ENCODE data around the gene ZNF581. TPM values are rescaled to one million over a fixed set of nuclear protein-coding genes. Genes with fewer than 3 reads are reported as not detected.

Gene ZNF581
- total RNA-seq, 1 donor from 2014 or later = 30.0 TPM

DNA sequence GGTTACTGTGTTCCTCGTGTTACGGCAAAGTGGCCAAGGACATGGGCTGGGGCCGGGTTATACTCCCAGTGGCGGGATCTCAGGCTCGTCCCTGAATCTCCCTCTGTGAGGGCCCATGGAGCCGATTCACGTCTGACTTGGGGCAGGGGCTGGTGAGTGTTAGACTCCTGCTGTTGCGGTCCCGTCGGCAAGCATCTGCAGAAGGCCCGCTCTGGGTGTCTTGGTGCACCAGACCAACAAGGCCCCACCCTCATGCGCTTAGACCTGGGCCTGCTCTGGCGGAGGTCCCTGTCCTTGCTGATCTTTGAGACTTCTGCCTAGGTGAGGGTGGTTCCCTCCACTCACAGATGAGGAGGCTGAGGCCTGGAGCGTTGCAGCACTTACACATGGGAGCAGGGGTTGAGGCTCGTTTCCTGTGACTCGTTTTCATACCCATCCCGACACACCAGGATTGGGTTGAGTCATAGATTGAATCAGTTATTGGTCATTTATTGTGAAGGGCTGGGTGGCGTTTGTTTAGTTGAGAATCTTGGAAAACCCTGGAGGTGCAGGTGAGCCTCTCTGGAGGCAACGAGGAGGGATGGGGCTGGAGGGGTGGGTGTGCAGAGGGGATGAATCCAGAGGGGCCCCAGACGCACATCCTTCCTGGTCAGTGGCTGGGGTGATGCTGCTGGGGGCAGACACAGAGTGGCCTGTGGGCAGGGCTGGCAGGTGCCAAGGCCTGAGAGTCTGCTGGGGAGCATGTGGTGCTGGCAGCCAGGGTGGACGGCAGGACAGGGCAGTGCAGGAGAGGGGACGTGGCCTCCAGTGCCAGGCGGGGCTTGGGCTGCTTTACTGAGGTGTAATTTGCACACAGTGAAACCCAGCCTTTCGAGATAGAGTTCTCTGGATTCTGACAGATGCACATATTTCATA lies 36.2 kb downstream of the ZNF581 start:
- peak overlapping the region; percentile 69 for H3K27ac Mint-ChIP-seq (ENCODE audit: unreplicated experiment)
- no peak overlapping the region for H2AFZ ChIP-seq (ENCODE audit: low read depth, low read length)
- TF ChIP-seq, protein P1, sequence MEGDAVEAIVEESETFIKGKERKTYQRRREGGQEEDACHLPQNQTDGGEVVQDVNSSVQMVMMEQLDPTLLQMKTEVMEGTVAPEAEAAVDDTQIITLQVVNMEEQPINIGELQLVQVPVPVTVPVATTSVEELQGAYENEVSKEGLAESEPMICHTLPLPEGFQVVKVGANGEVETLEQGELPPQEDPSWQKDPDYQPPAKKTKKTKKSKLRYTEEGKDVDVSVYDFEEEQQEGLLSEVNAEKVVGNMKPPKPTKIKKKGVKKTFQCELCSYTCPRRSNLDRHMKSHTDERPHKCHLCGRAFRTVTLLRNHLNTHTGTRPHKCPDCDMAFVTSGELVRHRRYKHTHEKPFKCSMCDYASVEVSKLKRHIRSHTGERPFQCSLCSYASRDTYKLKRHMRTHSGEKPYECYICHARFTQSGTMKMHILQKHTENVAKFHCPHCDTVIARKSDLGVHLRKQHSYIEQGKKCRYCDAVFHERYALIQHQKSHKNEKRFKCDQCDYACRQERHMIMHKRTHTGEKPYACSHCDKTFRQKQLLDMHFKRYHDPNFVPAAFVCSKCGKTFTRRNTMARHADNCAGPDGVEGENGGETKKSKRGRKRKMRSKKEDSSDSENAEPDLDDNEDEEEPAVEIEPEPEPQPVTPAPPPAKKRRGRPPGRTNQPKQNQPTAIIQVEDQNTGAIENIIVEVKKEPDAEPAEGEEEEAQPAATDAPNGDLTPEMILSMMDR (IDR thresholded peaks at IDR 0.05; ENCODE audit: insufficient read depth, low read depth, low read length) = no peak
- no peak for TF ChIP-seq EZH2 (IDR thresholded peaks at IDR 0.05; ENCODE audit: insufficient read depth, low read length)

DNA sequence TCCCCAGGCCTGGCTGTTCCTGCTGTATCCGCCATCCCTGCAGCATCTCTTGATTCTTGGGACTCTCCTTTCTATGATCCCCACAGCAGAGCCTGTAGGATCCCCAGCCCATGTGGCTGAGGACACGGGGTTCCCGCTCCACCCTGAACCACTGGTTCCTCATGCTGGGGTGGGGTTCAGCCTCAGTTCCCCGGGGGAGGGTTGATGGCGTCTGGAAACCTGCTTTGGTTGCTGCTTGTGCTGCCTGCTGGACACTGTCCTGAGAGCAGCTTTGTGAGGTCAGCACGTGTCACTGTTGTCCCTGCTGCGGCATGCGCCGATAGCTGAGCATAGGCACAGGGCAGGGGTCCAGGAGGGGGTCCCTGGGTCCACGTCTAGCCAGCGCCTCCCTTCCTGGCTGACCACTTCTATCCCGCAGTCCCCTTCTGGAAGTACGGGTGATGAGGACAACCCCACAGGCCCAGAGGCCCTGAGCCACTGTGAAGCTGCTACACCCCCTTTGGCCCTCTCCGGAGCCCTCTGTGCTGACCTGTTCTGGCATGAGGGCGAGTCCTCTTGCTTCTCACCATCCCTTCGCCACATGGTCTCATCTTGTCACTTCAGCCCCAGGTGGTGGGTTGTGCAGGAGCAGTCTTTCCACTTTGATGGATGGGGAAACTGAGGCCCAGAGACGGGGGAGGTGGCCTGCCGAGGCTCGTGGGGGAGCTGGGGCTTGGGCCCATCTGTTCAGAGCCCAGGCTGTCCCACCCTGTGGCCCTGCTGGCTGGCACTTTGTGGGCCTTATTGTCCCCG lies 37.1 kb downstream of the ZNF581 start:
- Histone ChIP-seq H3K27me3 (ENCODE audit: insufficient read depth, low read length) (no peaks in the 10 kb centered on the region), H3K4me2 (ENCODE audit: low read length) (no peak overlapping the region), H4K20me1 (ENCODE audit: insufficient read depth, low read length) (peaks cover 93% of the 10 kb centered on the region), H2AFZ (ENCODE audit: low read depth, low read length) (no peak overlapping the region), H3K36me3 (ENCODE audit: insufficient read depth, low read length) (peaks cover 4% of the 10 kb centered on the region), H3K9ac (ENCODE audit: low read length) (no peak overlapping the region), H3K4me1 (ENCODE audit: insufficient read depth, low read length) (peaks cover 26% of the 10 kb centered on the region), H3K4me3 (ENCODE audit: insufficient read depth, low read depth, low read length) (no peak overlapping the region), H3K79me2 (ENCODE audit: insufficient read depth, low read length) (peaks cover 95% of the 10 kb centered on the region), H3K9me3 (ENCODE audit: insufficient read depth, low read depth, low read length) (no peaks in the 10 kb centered on the region), H3K27ac (ENCODE audit: low read depth, low read length) (peak overlapping the region; percentile 6)
- FAIRE-seq = no peak
- peaks cover 19% of the 10 kb centered on the region for H3K36me3 Mint-ChIP-seq (ENCODE audit: low read depth, unreplicated experiment)
- H3K9me3 Mint-ChIP-seq (ENCODE audit: unreplicated experiment) = no peaks in the 10 kb centered on the region
- H3K4me1 Mint-ChIP-seq (ENCODE audit: low read depth, unreplicated experiment) = peaks cover 31% of the 10 kb centered on the region
- H3K27me3 Mint-ChIP-seq (ENCODE audit: low read depth, unreplicated experiment) = no peaks in the 10 kb centered on the region
- TF ChIP-seq, protein P1 (IDR thresholded peaks at IDR 0.05; ENCODE audit: insufficient read depth, low read depth, low read length) = no peak
- TF ChIP-seq EZH2 (IDR thresholded peaks at IDR 0.05; ENCODE audit: insufficient read depth, low read length) = no peak
- no peak overlapping the region for H3K27ac Mint-ChIP-seq (ENCODE audit: unreplicated experiment)
- no peak for DNase-seq (ENCODE audit: low read depth)
- no peak overlapping the region for H3K4me3 Mint-ChIP-seq (ENCODE audit: unreplicated experiment)

More for the DNA sequence above, 36.2 kb downstream of the ZNF581 start:
- Histone ChIP-seq H3K79me2 (ENCODE audit: insufficient read depth, low read length) (peaks cover 92% of the 10 kb centered on the region), H3K27ac (ENCODE audit: low read depth, low read length) (no peak overlapping the region), H3K9ac (ENCODE audit: low read length) (no peak overlapping the region), H3K4me3 (ENCODE audit: insufficient read depth, low read depth, low read length) (no peak overlapping the region), H4K20me1 (ENCODE audit: insufficient read depth, low read length) (peaks cover 87% of the 10 kb centered on the region), H3K27me3 (ENCODE audit: insufficient read depth, low read length) (no peaks in the 10 kb centered on the region), H3K4me2 (ENCODE audit: low read length) (no peak overlapping the region), H3K4me1 (ENCODE audit: insufficient read depth, low read length) (peaks cover 26% of the 10 kb centered on the region), H3K9me3 (ENCODE audit: insufficient read depth, low read depth, low read length) (no peaks in the 10 kb centered on the region), H3K36me3 (ENCODE audit: insufficient read depth, low read length) (peaks cover 4% of the 10 kb centered on the region)
- peak overlapping the region; percentile 16 for H3K4me3 Mint-ChIP-seq (ENCODE audit: unreplicated experiment)
- FAIRE-seq = no peak
- peaks cover 19% of the 10 kb centered on the region for H3K36me3 Mint-ChIP-seq (ENCODE audit: low read depth, unreplicated experiment)
- H3K27me3 Mint-ChIP-seq (ENCODE audit: low read depth, unreplicated experiment) = no peaks in the 10 kb centered on the region
- peaks cover 31% of the 10 kb centered on the region for H3K4me1 Mint-ChIP-seq (ENCODE audit: low read depth, unreplicated experiment)
- no peaks in the 10 kb centered on the region for H3K9me3 Mint-ChIP-seq (ENCODE audit: unreplicated experiment)
- DNase-seq (ENCODE audit: low read depth) = no peak
